IPS DF 6.9 (cell line): ENCODE results near the gene KIRREL3.

Source experiments
- DNase-seq: peaks from one replicate; pipeline ENCODE4 v3.0.0-alpha.2; 2013; ENCODE audit warnings: low read depth, low spot score
- H3K27ac ChIP-seq: one replicate; pipeline ENCODE4 v1.5.1; 2013; ENCODE audit warnings: low read length, control low read depth
- H3K27me3 ChIP-seq: 2 replicates; pipeline ENCODE4 v1.6.1; 2013; ENCODE audit warnings: mild to moderate bottlenecking, low read length; ENCODE audit not compliant: control insufficient read depth, insufficient read depth
- H3K36me3 ChIP-seq: 2 replicates; pipeline ENCODE4 v1.6.1; 2013; ENCODE audit warnings: low read length; ENCODE audit not compliant: control insufficient read depth, insufficient read depth
- H3K4me1 ChIP-seq: 2 replicates; pipeline ENCODE4 v1.6.1; 2013; ENCODE audit warnings: low read length; ENCODE audit not compliant: control insufficient read depth, insufficient read depth
- H3K4me3 ChIP-seq: 2 replicates; pipeline ENCODE4 v1.5.1; 2013; ENCODE audit warnings: mild to moderate bottlenecking, low read length
- H3K9me3 ChIP-seq: 2 replicates; pipeline ENCODE4 v1.6.1; 2013; ENCODE audit warnings: low read length, inconsistent platforms; ENCODE audit not compliant: control insufficient read depth, insufficient read depth
- WGBS: extraction: QIAGEN DNeasy Blood & Tissue Kit; methylation state at CpG from one replicate; pipeline ENCODE4 v1.1.7; 2013; ENCODE audit warnings: mixed read lengths, missing lambda C conversion rate; ENCODE audit not compliant: insufficient read length, insufficient coverage; 5-methylcytosine and 5-hydroxymethylcytosine counted together

Gene KIRREL3

GRCh38 chr11:127000291-127000968, at the start of gene KIRREL3:
KIRREL3 (minus strand) TSS chr11:127000770.
- H3K4me1 ChIP-seq = peaks cover 4% of the 10 kb centered on the region
- no peaks in the 10 kb centered on the region for H3K36me3 ChIP-seq
- H3K9me3 ChIP-seq = no peaks in the 10 kb centered on the region
- H3K27ac ChIP-seq = no peak within 1 kb of the TSS
- peaks cover 34% of the 10 kb centered on the region for H3K27me3 ChIP-seq
- H3K4me3 ChIP-seq = peak within 1 kb of the TSS; percentile 32; the same call in 1 of the 2 replicates
- no peak for DNase-seq
- no CpG with 5 or more reads among the region's 42 CpGs for WGBS

- peaks cover 1% of the 10 kb centered on the region; the same call in 1 of the 2 replicates for H3K4me1 ChIP-seq
- no peak overlapping the region for H3K4me3 ChIP-seq
- H3K27ac ChIP-seq = no peak overlapping the region
- H3K36me3 ChIP-seq = no peaks in the 10 kb centered on the region
- no CpG with 5 or more reads among the region's 1 CpG for WGBS
- no peaks in the 10 kb centered on the region for H3K27me3 ChIP-seq
- no peaks in the 10 kb centered on the region for H3K9me3 ChIP-seq
- DNase-seq = no peak
These were observed 49.6 kb upstream of the KIRREL3 start for GRCh38 chr11:127050186-127050585.

GRCh38 chr11:127049486-127049885, 48.9 kb upstream of the KIRREL3 start:
- no CpG with 5 or more reads among the region's 2 CpGs for WGBS

DNA sequence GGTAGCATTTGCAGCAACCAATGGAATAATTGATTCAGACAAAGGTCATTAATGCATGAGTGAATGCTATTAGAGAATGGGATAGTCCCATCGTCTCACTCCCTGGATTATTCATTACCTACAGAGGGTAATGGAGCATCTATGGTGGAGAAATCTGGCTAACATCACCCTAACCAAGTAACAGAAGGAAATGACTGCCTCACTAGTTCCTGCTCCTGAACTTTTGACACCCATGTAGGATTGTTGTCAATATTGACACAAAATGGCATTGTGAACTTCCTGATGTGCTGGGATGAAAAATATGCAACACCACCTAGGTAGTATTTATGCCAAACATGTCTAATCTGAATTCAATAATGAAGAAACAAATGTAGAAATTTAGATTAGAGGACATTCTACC, 44.0 kb upstream of the KIRREL3 start:
- H3K4me3 ChIP-seq = no peak overlapping the region
- no CpG with 5 or more reads among the region's 1 CpG for WGBS
- H3K36me3 ChIP-seq = no peaks in the 10 kb centered on the region
- H3K27ac ChIP-seq = no peak overlapping the region
- DNase-seq = no peak
- no peaks in the 10 kb centered on the region for H3K9me3 ChIP-seq
- H3K4me1 ChIP-seq = no peaks in the 10 kb centered on the region
- H3K27me3 ChIP-seq = no peaks in the 10 kb centered on the region

More at GRCh38 chr11:127049486-127049885, 48.9 kb upstream of the KIRREL3 start:
- no peaks in the 10 kb centered on the region for H3K9me3 ChIP-seq
- no peak overlapping the region for H3K27ac ChIP-seq
- H3K36me3 ChIP-seq = no peaks in the 10 kb centered on the region
- H3K27me3 ChIP-seq = no peaks in the 10 kb centered on the region
- peaks cover 1% of the 10 kb centered on the region; the same call in 1 of the 2 replicates for H3K4me1 ChIP-seq
- no peak overlapping the region for H3K4me3 ChIP-seq
- no peak for DNase-seq

DNA sequence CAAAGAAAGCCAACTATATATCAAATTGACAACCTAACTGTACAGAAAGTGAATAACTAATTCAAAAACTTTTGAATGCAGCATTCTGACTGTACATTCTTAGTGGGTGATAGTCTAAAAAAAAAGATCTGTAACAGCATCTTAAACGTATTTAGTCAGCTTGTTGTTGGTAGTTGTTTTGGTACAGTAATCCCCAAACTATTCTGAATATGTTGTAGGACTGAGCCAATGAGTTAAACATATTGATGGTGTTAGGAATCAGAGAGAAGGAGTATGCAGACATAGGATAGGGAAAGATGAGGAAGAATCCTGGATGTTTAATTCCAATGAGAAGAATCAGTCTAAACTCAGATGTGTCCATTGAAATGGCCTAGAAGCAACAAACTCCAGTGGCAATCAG, 41.9 kb upstream of the KIRREL3 start:
- 0 out of 2 replicates have a peak, but pooled peaks cover under 1% of the 10 kb centered on the region for H3K4me1 ChIP-seq
- no peak overlapping the region for H3K4me3 ChIP-seq
- no peak overlapping the region for H3K27ac ChIP-seq
- no peak for DNase-seq
- WGBS = no CpG with 5 or more reads among the region's 1 CpG
- H3K36me3 ChIP-seq = no peaks in the 10 kb centered on the region
- H3K9me3 ChIP-seq = no peaks in the 10 kb centered on the region
- no peaks in the 10 kb centered on the region for H3K27me3 ChIP-seq

DNA sequence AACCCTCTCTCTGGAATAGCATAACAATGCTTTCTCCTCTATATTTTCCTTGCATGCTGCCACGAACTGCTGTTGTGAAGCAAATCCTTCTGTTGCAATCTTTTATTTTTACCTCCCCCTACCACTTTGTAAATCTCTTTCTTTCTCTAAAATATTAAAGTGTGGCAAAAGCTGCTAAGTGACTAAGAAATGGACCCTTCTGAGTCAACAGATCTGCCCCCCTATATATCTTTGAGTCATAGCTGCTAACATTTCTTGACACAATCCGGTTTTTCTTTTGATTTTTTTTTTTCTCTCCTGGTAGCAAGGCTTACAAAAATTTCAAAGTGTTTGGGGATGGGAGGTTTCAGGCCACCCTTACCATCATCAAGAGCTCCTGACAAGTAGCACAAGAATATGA, 39.0 kb upstream of the KIRREL3 start:
- H3K4me1 ChIP-seq = 0 out of 2 replicates have a peak, but pooled peaks cover 2% of the 10 kb centered on the region
- H3K4me3 ChIP-seq = no peak overlapping the region
- no CpG with 5 or more reads among the region's 2 CpGs for WGBS
- DNase-seq = no peak
- no peaks in the 10 kb centered on the region for H3K27me3 ChIP-seq
- H3K27ac ChIP-seq = no peak overlapping the region
- no peaks in the 10 kb centered on the region for H3K9me3 ChIP-seq
- H3K36me3 ChIP-seq = no peaks in the 10 kb centered on the region

DNA sequence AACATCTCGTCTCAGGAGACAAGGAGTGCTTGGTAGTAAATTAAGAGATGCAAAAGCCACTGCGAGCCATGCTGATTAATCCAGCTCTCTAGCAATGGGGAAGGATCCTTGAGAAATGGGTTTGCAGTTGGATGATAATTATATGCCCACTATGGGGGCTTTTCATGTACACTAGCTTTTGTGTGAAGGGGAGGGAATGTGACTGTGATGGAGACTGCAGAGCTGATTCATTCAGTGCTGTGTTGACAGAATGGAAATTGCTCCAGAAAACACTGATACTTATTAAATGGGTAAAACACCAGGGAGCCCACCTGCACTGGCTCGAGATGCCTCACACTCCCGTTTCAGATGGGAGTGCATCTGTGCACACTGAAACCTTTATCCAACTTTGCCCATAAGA, 37.0 kb upstream of the KIRREL3 start:
- DNase-seq = no peak

DNA sequence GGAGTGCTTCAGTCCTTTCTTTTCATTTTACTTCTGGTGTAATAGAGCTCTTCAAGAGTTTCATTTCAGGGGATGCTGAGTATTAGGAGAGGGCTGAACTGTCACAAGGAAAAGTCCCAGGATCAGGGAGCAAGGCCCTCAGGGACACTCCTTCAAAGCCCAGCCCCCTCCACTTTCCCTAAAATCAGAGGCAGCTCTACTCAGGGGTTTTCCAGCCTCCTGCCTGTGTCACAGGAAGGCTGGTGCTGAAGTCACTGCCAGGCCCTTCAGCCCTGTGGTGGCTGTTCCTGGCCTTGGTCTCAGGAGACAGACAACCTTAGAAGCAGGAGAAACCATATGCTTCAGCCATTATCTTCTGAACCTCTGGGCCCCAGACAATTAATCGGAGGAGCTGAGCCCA, 36.4 kb upstream of the KIRREL3 start:
- Histone ChIP-seq H3K9me3 (no peaks in the 10 kb centered on the region), H3K27me3 (no peaks in the 10 kb centered on the region), H3K27ac (no peak overlapping the region), H3K4me1 (0 out of 2 replicates have a peak, but pooled peaks cover 2% of the 10 kb centered on the region), H3K36me3 (no peaks in the 10 kb centered on the region), H3K4me3 (no peak overlapping the region)
- WGBS = no CpG with 5 or more reads among the region's 1 CpG
- no peak for DNase-seq

More for the DNA sequence above, 37.0 kb upstream of the KIRREL3 start:
- no peaks in the 10 kb centered on the region for H3K27me3 ChIP-seq
- H3K9me3 ChIP-seq = no peaks in the 10 kb centered on the region
- H3K36me3 ChIP-seq = no peaks in the 10 kb centered on the region
- 0 out of 2 replicates have a peak, but pooled peaks cover 2% of the 10 kb centered on the region for H3K4me1 ChIP-seq
- no CpG with 5 or more reads among the region's 4 CpGs for WGBS
- no peak overlapping the region for H3K27ac ChIP-seq
- H3K4me3 ChIP-seq = no peak overlapping the region

- H3K36me3 ChIP-seq = no peaks in the 10 kb centered on the region
- 0 out of 2 replicates have a peak, but pooled peaks cover 2% of the 10 kb centered on the region for H3K4me1 ChIP-seq
- H3K27ac ChIP-seq = no peak overlapping the region
- H3K9me3 ChIP-seq = no peaks in the 10 kb centered on the region
- no peak for DNase-seq
- H3K27me3 ChIP-seq = no peaks in the 10 kb centered on the region
- WGBS = no CpG with 5 or more reads among the region's 3 CpGs
- H3K4me3 ChIP-seq = no peak overlapping the region
These were observed 35.3 kb upstream of the KIRREL3 start for GRCh38 chr11:127035824-127036223.

DNA sequence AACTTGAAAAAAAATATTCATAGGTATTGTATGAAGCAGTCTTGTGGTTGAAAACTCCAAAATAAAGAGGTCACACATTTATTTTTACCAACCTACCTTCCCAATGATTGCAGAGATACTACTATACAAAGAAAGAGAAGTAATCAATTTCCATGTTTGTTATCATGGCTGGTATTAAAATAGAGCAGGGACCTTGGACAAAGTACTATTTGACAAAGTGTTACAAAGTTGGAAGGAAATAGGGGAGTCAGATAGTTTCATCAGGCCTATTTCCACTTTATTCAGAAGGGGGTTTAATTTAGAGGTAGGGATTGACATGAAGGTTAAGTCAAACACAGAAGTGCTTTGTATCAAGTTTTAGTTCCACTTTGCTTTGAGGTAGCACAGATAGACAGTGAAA, 34.4 kb upstream of the KIRREL3 start:
- Histone ChIP-seq H3K27ac (no peak overlapping the region), H3K9me3 (no peaks in the 10 kb centered on the region), H3K4me3 (no peak overlapping the region), H3K36me3 (no peaks in the 10 kb centered on the region), H3K27me3 (no peaks in the 10 kb centered on the region), H3K4me1 (0 out of 2 replicates have a peak, but pooled peaks cover 2% of the 10 kb centered on the region)
- DNase-seq = no peak

DNA sequence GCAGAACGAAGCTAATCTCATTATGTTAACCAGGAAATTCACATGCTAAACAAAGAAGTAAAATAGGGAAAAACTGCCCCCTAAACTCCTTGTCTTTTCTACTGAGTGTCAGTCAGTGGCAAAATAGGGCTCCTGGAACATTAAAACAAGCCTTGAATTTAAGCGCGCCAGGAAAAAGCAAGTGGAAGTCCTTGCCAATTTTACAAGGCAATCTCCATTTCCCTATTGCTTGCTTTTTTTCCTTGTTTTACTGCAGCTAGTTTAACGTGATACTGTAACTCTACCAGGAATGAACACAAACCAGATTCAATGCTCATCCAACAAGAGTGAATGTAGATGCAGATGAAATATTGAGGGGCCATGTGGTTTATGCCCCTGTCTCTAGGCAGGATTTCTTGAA, 28.1 kb upstream of the KIRREL3 start:
- H3K27me3 ChIP-seq = no peaks in the 10 kb centered on the region
- DNase-seq = no peak
- WGBS = no CpG with 5 or more reads among the region's 4 CpGs
- no peaks in the 10 kb centered on the region for H3K36me3 ChIP-seq
- H3K9me3 ChIP-seq = no peaks in the 10 kb centered on the region
- H3K4me1 ChIP-seq = 0 out of 2 replicates have a peak, but pooled peaks cover 1% of the 10 kb centered on the region
- H3K4me3 ChIP-seq = no peak overlapping the region
- H3K27ac ChIP-seq = no peak overlapping the region
